ENCODE results near the gene CHSY1.
A peak's percentile ranks its signal among the peaks of the same experiment; 100 is the strongest.

Gene CHSY1

DNA sequence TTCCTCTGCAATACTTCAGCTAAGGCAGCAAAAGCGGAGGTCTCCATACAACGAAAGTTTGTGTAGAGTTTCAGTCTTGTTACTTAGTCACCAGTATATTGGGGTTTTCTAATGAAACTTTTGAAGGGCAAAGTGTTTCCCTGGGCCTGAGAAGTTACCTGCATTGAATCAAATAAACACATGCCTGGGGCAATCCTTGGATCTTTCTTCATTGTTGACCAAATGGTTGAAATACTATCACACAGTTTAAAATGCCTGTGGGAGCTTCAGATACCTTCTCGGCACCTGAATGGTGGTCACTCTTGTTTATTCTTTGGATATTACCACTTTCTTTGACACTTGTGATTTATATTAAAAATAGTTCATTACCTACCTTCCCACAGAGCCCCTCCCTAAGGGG is 988 bp upstream of the CHSY1 start:
- TF ChIP-seq TCF12 (IDR thresholded peaks at IDR 0.05; ENCODE audit: low read depth) = no peak

DNA sequence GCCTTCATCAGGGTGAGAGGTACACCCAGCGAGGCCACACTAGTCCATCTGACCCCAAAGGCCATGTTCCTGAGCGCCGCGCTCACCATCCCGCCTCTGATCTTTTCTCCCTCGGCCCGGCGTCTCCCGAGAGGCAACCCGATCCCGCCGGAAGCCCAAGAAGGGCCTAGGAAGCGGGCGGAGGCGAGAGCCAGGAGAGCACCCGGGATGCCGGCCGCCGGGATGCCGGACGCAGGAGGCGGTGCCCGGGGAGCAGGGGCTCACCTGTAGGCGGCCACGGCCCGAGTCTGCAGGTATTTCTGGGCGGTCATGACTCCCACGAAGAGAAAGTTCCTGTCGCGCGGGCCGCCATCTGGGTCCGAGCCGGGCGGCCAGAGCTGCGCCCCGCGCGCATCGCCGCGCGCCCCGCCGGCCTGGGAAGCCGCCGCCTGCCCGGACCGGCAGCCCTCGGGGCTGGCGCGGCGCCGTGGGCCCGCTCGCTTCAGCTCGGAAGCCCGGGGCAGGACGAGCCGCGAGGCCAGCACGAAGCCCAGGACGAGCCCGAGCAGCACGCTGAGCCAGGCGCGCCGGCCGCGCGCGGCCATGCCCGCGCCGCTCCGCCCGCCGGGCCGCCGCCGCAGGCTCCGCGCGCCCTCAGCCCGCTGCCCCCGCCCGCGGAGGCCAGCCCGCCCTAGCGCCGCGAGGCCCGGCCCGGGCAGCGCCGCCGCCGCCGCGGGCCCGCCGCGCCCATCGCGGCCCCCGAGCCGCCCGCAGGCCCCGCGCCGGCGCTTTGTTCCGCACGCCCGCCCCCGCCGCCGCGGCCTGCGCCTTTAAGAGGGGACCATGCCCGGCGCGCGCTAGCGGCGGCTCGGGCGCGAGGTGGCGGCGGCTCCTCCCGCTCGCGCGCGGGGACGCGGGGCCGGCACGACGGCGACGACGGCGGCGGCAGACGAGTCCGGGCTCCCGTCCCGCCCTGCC is 697 bp downstream of the CHSY1 start:
- TF ChIP-seq EGR1 (IDR thresholded peaks at IDR 0.05) (peak; percentile 18; the same call in 1 of the 2 replicates), YY1 (IDR thresholded peaks at IDR 0.05; ENCODE audit: low read depth) (no peak), TCF12 (IDR thresholded peaks at IDR 0.05; ENCODE audit: low read depth) (no peak)

DNA sequence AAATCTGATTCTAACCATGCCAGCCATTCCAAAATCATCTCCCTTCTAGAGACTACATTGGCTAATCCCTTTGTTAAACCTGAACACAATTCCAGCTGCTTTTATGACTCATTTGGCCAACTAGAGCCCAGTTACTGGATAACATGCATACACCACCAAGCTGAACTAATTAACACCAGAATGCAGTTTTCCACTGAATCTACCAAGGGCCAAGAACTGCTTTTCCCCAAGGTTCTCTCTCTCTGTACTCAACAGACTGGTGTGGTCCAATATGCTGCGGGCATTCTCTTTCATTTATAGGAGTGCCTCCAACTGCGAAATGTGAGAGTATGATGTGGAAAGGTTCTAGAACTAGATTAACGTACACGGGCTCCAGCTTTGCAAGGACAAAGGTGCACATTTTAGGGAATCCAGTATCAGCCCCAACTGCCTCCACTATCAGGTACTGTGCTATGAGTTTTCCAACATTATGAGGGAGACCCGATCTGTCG is 1.5 kb downstream of the CHSY1 start:
- TF ChIP-seq TEAD4 (IDR thresholded peaks at IDR 0.05) = no peak
- no peak for TF ChIP-seq CEBPB (IDR thresholded peaks at IDR 0.05)
- TF ChIP-seq TCF12 (IDR thresholded peaks at IDR 0.05; ENCODE audit: low read depth) = no peak
- TF ChIP-seq, protein P1, sequence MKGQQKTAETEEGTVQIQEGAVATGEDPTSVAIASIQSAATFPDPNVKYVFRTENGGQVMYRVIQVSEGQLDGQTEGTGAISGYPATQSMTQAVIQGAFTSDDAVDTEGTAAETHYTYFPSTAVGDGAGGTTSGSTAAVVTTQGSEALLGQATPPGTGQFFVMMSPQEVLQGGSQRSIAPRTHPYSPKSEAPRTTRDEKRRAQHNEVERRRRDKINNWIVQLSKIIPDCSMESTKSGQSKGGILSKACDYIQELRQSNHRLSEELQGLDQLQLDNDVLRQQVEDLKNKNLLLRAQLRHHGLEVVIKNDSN (IDR thresholded peaks at IDR 0.05) = no peak

DNA sequence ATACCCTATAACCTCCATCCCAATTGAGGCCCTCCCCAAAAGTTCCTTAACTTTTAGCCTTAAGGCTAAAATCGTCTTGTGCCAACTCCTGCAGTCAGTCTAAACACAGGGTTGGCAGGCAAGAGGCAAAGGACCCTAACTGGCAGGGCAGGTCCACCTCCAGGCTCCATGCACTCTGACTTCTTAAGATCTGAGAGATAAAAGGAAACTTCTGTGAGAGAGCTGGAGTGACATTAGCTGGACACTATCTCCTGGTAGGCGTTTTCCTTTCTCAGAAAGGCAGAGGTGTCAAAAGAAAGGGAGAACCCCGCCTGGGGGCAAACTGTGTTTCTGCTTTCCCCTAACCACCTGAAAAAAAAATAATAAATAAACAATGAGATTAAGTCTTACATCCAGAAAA is 3.6 kb downstream of the CHSY1 start:
- TF ChIP-seq, protein P1 (IDR thresholded peaks at IDR 0.05) = no peak
- TF ChIP-seq TAF1 (IDR thresholded peaks at IDR 0.05; ENCODE audit: low read depth) (no peak), CREB1 (IDR thresholded peaks at IDR 0.05; ENCODE audit: low read depth) (no peak)
- TF ChIP-seq, protein P2, sequence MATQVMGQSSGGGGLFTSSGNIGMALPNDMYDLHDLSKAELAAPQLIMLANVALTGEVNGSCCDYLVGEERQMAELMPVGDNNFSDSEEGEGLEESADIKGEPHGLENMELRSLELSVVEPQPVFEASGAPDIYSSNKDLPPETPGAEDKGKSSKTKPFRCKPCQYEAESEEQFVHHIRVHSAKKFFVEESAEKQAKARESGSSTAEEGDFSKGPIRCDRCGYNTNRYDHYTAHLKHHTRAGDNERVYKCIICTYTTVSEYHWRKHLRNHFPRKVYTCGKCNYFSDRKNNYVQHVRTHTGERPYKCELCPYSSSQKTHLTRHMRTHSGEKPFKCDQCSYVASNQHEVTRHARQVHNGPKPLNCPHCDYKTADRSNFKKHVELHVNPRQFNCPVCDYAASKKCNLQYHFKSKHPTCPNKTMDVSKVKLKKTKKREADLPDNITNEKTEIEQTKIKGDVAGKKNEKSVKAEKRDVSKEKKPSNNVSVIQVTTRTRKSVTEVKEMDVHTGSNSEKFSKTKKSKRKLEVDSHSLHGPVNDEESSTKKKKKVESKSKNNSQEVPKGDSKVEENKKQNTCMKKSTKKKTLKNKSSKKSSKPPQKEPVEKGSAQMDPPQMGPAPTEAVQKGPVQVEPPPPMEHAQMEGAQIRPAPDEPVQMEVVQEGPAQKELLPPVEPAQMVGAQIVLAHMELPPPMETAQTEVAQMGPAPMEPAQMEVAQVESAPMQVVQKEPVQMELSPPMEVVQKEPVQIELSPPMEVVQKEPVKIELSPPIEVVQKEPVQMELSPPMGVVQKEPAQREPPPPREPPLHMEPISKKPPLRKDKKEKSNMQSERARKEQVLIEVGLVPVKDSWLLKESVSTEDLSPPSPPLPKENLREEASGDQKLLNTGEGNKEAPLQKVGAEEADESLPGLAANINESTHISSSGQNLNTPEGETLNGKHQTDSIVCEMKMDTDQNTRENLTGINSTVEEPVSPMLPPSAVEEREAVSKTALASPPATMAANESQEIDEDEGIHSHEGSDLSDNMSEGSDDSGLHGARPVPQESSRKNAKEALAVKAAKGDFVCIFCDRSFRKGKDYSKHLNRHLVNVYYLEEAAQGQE (IDR thresholded peaks at IDR 0.05; ENCODE audit: low read depth) = no peak

DNA sequence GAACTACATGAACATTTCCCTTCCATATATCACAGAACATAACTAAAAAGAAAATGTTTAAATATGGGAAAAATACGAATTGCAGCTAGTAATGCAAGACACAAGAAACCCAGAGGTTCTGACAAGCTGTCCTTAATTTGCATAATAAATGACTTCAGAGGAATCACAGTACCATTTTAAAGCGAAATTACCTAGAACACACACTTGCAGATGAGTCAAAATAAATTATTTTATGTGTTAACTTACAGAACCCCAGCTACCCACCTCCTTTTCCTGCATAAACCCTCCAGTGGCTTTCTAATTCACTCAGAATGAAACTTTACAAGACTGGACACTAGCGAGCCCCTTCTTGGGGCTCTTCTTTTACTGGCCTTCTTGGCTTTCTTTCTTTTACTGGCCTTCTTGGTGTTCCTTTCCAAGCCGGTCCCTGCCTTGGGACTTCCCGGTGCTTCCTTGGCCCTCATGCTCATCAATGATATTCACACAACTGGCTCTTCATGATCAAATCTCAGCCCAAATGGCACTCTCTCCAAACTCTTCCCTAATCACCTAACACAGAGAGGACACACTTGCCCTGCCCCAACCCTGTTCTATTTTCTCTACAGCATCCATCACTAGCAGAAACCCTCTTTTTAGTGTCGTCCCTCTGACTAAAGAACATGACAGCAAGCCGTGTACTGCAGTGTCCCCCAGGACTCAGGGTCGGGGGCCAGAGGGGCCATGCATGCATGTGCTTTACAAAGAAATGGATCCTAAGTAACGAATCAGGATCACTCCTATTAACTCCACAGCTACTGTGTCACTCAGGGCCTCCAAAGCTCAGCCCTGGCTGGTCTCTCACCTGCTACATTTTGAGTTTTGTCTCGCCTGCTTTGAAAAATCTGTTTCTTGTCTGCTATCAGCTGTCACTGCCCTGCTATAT is 4.8 kb downstream of the CHSY1 start:
- no peak for TF ChIP-seq RAD21 (IDR thresholded peaks at IDR 0.05; ENCODE audit: low read depth)
- TF ChIP-seq FOXM1 (IDR thresholded peaks at IDR 0.05; ENCODE audit: borderline replicate concordance, low read depth) = no peak
- no peak for TF ChIP-seq TCF12 (IDR thresholded peaks at IDR 0.05; ENCODE audit: low read depth)
- no peak for TF ChIP-seq EP300 (IDR thresholded peaks at IDR 0.05; ENCODE audit: borderline replicate concordance)
- TF ChIP-seq, protein P1 (IDR thresholded peaks at IDR 0.05) = no peak
- no peak for TF ChIP-seq TEAD4 (IDR thresholded peaks at IDR 0.05)
- no peak for TF ChIP-seq ZBTB7A (IDR thresholded peaks at IDR 0.05; ENCODE audit: low read depth)
- no peak for TF ChIP-seq EGR1 (IDR thresholded peaks at IDR 0.05)
- TF ChIP-seq, protein P2 (IDR thresholded peaks at IDR 0.05; ENCODE audit: low read depth) = no peak
- TF ChIP-seq YY1 (IDR thresholded peaks at IDR 0.05; ENCODE audit: low read depth) = no peak
- TF ChIP-seq TAF1 (IDR thresholded peaks at IDR 0.05; ENCODE audit: low read depth) = no peak

DNA sequence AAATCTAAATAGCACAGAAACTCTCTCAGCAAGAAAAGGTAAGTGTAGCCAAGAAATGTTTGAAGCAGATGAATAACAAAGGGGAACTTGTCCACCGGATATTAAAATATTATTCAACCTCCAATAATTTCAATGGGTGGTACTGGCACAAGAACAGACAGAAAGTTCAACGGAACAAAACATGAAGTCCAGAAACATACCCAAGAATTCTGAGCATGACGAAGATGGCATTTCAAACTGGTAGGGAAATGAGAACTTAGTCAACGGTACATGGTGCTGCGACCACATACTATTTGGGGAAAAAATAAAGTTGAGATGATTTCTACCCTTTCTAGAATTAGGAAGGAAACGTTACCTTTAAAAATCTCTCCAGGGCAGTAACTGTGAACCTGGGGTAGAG is 5.5 kb downstream of the CHSY1 start:
- no peak for TF ChIP-seq NFIC (IDR thresholded peaks at IDR 0.05)
- TF ChIP-seq YY1 (IDR thresholded peaks at IDR 0.05; ENCODE audit: low read depth) = no peak
- TF ChIP-seq, protein P2 (IDR thresholded peaks at IDR 0.05; ENCODE audit: low read depth) = no peak
- TF ChIP-seq, protein P1 (IDR thresholded peaks at IDR 0.05) = no peak
- no peak for TF ChIP-seq FOXM1 (IDR thresholded peaks at IDR 0.05; ENCODE audit: borderline replicate concordance, low read depth)
- TF ChIP-seq EP300 (IDR thresholded peaks at IDR 0.05; ENCODE audit: borderline replicate concordance) = no peak

Measured in Ishikawa (cell line).